OCI-LY3 (cell line): Measurements from ENCODE around the gene ASTN2.

Experiments
- EZH2phosphoT487 ChIP-seq: fragments of 200-600 bp; shearing (Covaris generic); IDR thresholded peaks from 2 replicates; pipeline ENCODE4 v1.6.1; 2018; ENCODE audit warnings: antibody characterized with exemption, mixed run types, low read depth
- TF ChIP-seq, protein P1 (sequence below): fragments of 200-600, 300-600 bp; sonication (generic); IDR thresholded peaks from 2 replicates; pipeline ENCODE4 v1.5.1; 2014; ENCODE audit warnings: antibody characterized with exemption, low read length, low read depth

DNA sequence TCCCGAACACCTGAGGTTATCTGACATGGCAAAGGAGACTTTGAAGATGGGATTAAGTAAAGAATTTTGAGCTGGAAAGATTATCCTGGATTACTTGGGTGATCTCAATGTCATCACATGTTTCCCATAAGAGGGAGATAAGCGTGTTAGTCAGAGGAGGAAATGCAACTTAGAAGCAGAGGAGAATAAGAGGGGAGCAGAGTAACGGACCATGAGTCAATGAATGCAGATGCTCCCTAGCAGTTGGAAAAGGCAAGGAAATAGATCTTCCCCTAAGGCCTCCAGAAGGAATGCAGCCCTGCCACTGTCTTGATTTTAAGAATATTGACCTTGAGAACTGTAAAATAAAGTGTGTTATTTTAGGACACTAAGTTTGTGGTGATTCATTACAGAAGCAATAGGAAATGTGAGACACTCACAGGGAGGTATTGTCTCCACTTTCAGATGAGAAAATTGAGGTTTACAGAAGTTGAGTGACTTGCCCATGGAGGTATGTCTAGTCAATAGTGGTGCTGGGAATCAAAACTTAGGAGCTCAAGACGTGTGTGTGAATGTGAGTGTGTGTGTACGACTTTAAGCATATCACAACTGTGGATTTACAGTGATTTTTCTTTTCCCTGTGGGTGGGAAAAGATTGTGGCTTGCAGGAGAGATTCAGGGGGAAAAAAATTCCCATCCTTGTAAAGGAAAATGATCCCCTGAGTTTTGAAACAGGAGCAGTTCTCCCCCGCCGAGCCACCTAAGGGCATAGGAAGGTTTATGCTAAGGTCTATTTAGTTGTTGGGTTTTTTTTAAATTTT lies 602.4 kb downstream of the ASTN2 start:
- TF ChIP-seq, protein P1, sequence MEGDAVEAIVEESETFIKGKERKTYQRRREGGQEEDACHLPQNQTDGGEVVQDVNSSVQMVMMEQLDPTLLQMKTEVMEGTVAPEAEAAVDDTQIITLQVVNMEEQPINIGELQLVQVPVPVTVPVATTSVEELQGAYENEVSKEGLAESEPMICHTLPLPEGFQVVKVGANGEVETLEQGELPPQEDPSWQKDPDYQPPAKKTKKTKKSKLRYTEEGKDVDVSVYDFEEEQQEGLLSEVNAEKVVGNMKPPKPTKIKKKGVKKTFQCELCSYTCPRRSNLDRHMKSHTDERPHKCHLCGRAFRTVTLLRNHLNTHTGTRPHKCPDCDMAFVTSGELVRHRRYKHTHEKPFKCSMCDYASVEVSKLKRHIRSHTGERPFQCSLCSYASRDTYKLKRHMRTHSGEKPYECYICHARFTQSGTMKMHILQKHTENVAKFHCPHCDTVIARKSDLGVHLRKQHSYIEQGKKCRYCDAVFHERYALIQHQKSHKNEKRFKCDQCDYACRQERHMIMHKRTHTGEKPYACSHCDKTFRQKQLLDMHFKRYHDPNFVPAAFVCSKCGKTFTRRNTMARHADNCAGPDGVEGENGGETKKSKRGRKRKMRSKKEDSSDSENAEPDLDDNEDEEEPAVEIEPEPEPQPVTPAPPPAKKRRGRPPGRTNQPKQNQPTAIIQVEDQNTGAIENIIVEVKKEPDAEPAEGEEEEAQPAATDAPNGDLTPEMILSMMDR, result no peak
- no peak for TF ChIP-seq EZH2phosphoT487
